ENCODE measurements around the gene PNMA8B. TPM values are rescaled to one million over a fixed set of nuclear protein-coding genes. Genes with fewer than 3 reads are reported as not detected.
"Not testable (repeated sequence)": the region's sequence is repeated elsewhere in the genome, so short reads cannot be mapped to it uniquely, and the experiment has no call there.

PNMA8B gene
- total RNA-seq, 6 experiments from 2014 or later, result 0.02 to 0.17 (median 0.07) TPM; not detected in 2

DNA sequence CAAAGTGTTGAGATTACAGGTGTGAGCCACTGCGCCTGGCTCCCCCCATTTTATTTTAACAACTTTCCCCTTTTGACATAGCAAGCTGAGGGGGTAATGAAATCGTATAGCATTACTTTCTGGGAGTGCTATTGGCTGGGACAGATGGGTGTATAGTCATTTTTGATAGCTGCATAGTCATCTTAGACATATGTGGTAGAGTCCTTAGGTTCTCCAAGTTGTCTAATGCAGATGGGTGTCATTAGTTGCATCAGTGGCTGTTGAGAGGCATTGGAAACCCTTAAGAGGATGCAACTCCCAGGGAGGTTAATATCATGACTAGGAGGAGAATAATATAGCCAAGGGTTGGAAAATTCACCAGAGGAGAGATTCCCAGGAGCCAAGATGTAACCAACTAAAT is 28.6 kb upstream of the PNMA8B start:
- peaks cover 4% of the 10 kb centered on the region; the same call in 1 of the 2 replicates for H3K9me3 Mint-ChIP-seq
- peaks cover 12% of the 10 kb centered on the region for H3K27me3 Mint-ChIP-seq (ENCODE audit: insufficient read depth)
- DNase-seq, result no peak
- H3K36me3 Mint-ChIP-seq (ENCODE audit: low read depth), result no peaks in the 10 kb centered on the region
- no peak overlapping the region for H3K27ac Mint-ChIP-seq
- no peak overlapping the region for H3K4me3 Mint-ChIP-seq
- H3K4me1 Mint-ChIP-seq (ENCODE audit: low read depth), result peaks cover 2% of the 10 kb centered on the region
- TF ChIP-seq, protein P1, sequence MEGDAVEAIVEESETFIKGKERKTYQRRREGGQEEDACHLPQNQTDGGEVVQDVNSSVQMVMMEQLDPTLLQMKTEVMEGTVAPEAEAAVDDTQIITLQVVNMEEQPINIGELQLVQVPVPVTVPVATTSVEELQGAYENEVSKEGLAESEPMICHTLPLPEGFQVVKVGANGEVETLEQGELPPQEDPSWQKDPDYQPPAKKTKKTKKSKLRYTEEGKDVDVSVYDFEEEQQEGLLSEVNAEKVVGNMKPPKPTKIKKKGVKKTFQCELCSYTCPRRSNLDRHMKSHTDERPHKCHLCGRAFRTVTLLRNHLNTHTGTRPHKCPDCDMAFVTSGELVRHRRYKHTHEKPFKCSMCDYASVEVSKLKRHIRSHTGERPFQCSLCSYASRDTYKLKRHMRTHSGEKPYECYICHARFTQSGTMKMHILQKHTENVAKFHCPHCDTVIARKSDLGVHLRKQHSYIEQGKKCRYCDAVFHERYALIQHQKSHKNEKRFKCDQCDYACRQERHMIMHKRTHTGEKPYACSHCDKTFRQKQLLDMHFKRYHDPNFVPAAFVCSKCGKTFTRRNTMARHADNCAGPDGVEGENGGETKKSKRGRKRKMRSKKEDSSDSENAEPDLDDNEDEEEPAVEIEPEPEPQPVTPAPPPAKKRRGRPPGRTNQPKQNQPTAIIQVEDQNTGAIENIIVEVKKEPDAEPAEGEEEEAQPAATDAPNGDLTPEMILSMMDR (IDR thresholded peaks at IDR 0.05), result no peak

DNA sequence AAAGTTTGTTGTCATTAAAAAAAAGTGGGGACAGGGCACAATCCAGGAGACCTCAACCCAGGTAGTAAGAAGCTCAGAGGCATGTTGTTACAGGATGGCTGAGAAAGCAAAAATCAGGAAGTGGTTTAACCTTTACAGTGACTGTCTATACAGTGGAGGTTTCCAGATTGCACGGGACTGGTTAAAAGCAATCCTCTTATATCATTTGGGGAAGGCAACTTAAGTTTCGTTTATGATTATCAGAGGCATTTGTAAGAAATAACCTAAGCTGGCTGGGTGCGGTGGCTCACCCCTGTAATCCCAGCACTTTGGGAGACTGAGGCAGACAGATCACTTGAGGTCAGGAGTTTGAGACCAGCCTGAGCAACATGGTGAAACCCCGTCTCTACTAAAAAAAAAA is 27.3 kb upstream of the PNMA8B start:
- not testable (repeated sequence) for H3K4me1 Mint-ChIP-seq (ENCODE audit: low read depth); H3K9me3 Mint-ChIP-seq; H3K27ac Mint-ChIP-seq; H3K4me3 Mint-ChIP-seq; DNase-seq; H3K36me3 Mint-ChIP-seq (ENCODE audit: low read depth)
- H3K27me3 Mint-ChIP-seq (ENCODE audit: insufficient read depth), result peaks cover 12% of the 10 kb centered on the region

DNA sequence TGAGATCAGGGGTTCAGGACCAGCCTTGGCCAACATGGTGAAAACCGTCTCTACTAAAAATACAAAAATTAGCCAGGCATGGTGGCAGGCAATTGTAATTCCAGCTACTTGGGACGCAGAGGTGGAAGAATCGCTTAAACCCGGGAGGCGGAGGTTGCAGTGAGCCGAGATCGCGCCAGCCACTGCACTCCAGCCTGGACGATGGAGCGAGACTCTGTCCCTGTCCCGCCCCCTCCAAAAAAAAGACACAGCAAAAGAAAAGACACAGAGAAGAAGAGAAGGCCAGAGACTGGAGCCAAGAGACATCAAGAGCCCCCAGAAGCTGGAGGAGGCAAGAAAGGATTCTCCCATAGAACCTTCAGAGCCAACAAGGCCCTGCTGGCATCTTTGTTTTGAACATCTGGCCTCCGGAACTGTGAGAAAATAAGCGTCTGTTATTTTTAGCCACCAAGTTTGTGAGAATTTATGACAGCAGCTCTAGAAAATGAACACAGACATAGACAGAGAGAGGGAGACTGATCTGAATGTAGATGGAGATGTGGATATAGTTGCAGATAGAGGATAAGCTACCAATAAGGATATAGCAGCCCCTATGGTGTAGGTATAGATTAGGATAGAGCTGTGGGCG is 25.7 kb upstream of the PNMA8B start:
- Mint-ChIP-seq H3K9me3 (peaks cover 4% of the 10 kb centered on the region; the same call in 1 of the 2 replicates), H3K4me3 (no peak overlapping the region), H3K27ac (no peak overlapping the region), H3K27me3 (ENCODE audit: insufficient read depth) (peaks cover 17% of the 10 kb centered on the region), H3K4me1 (ENCODE audit: low read depth) (no peaks in the 10 kb centered on the region), H3K36me3 (ENCODE audit: low read depth) (no peaks in the 10 kb centered on the region)
- no peak for DNase-seq
- TF ChIP-seq, protein P1 (IDR thresholded peaks at IDR 0.05), result no peak

DNA sequence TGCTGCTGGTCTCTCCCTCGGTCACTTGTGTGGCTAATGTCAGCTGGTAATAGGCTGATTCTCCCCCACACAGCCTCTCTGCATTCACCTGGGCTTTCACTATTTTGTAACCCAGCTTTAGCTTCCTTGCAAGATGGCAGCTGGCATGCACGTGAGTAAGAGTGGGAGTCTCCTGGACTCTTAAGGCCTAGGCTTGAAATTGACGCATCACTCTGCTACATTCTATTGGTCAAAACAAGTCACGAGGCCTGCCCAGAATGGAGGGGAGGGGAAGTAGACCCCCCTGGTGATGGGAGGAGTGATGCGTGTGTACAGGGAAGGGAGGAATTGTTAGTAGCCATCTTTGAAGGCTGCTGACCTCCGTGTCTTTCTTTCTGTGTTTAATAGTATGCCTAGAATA is 24.9 kb upstream of the PNMA8B start:
- peaks cover 4% of the 10 kb centered on the region; the same call in 1 of the 2 replicates for H3K9me3 Mint-ChIP-seq
- H3K27ac Mint-ChIP-seq, result no peak overlapping the region
- DNase-seq, result no peak
- H3K4me3 Mint-ChIP-seq, result no peak overlapping the region
- TF ChIP-seq, protein P1 (IDR thresholded peaks at IDR 0.05), result no peak
- H3K36me3 Mint-ChIP-seq (ENCODE audit: low read depth), result no peaks in the 10 kb centered on the region
- peaks cover 16% of the 10 kb centered on the region for H3K27me3 Mint-ChIP-seq (ENCODE audit: insufficient read depth)
- no peaks in the 10 kb centered on the region for H3K4me1 Mint-ChIP-seq (ENCODE audit: low read depth)

DNA sequence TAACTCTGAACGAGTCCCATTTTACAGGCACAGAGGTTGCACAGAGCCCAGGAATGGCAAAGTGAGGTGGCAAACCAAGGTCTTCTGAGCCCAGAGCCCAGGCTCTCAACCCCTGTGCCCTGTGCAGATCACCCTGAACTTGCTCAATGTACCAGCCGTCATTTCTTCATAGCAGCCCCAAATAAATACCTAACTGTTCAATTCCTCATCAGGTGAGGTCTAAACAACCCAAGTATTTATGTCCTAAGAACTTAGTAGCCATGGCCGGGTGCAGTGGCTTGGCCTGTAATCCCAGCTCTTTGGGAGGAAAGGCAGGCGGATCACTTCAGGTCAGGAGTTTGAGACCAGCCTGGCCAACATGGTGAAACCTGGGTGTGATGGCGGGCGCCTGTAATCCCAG is 21.8 kb upstream of the PNMA8B start:
- no peak overlapping the region for H3K27ac Mint-ChIP-seq
- H3K4me1 Mint-ChIP-seq (ENCODE audit: low read depth), result peaks cover 10% of the 10 kb centered on the region
- TF ChIP-seq, protein P1 (IDR thresholded peaks at IDR 0.05), result no peak
- H3K4me3 Mint-ChIP-seq, result no peak overlapping the region
- DNase-seq, result no peak
- H3K27me3 Mint-ChIP-seq (ENCODE audit: insufficient read depth), result peaks cover 16% of the 10 kb centered on the region
- no peaks in the 10 kb centered on the region for H3K9me3 Mint-ChIP-seq
- no peaks in the 10 kb centered on the region for H3K36me3 Mint-ChIP-seq (ENCODE audit: low read depth)

DNA sequence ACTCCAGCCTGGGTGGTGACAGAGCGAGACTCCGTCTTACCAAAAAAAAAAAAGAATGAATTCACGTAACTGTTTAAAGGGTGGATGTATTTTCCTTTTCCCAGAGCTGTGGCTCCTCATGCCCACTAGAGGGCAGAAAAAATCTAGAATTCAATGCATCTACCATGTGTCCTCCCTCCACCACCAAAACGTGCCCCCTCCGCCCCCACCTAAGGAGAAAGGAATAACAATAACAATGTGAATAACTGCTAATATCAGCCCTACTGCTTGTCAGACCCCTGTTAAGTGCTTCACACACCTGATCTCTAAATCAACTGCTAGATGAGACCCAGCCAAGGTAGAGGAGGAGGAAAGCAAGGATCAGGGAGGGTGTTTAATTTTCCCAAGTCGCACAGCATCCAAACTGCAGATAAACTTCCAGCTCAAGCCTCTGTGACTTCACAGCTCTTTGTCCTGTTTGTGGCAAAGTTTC is 20.2 kb upstream of the PNMA8B start:
- no peak overlapping the region for H3K27ac Mint-ChIP-seq
- peaks cover 13% of the 10 kb centered on the region for H3K4me1 Mint-ChIP-seq (ENCODE audit: low read depth)
- peak; percentile 27 for DNase-seq
- H3K9me3 Mint-ChIP-seq, result peaks cover 12% of the 10 kb centered on the region
- TF ChIP-seq, protein P1 (IDR thresholded peaks at IDR 0.05), result peak; percentile 84
- H3K27me3 Mint-ChIP-seq (ENCODE audit: insufficient read depth), result peaks cover 14% of the 10 kb centered on the region
- H3K36me3 Mint-ChIP-seq (ENCODE audit: low read depth), result peaks cover 8% of the 10 kb centered on the region
- H3K4me3 Mint-ChIP-seq, result no peak overlapping the region
